Right kidney (tissue), 1 donor: ENCODE results near the gene AGAP1.

ENCODE experiments used
- DNase-seq: peaks from one replicate; pipeline ENCODE4 v3.0.0-alpha.2; 2016

Gene AGAP1

DNA sequence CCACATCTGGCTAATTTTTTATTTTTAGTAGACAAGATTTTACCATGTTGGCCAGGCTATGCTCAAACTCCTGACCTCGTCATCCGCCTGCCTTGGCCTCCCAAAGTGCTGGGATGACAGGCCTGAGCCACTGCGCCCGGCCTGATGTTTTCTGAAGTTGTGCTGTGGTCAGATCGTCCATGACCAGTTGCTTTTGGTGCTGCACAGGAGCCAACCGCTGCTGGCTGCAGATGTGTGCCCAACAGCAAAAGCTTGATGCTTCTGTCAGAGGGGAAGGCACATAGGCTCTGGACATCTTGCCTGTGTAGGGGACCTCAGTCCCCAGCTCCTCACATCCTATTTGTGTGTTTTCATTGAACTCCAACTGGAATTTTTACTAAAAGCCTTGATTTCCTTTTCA lies 218.3 kb downstream of the AGAP1 start:
- DNase-seq, result no peak

DNA sequence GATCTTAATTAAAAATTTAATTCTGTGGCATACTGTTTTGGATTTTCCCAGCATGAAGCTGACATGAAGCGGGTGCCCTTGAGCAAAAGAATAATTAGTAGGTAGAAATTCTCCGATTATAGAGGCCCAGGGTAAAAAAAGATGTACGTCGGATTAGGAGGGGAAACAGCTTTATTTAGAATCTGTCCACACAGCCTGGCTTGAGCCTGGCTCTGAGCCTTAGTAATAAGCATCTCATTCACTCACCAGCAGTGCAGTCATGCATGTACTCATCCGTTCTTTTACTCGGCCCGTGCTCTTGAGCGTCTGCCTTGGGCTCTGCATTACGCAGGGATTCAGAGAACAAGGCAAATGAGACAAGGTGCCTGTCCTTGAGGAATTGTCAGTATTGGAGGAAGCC lies 219.3 kb downstream of the AGAP1 start:
- no peak for DNase-seq

DNA sequence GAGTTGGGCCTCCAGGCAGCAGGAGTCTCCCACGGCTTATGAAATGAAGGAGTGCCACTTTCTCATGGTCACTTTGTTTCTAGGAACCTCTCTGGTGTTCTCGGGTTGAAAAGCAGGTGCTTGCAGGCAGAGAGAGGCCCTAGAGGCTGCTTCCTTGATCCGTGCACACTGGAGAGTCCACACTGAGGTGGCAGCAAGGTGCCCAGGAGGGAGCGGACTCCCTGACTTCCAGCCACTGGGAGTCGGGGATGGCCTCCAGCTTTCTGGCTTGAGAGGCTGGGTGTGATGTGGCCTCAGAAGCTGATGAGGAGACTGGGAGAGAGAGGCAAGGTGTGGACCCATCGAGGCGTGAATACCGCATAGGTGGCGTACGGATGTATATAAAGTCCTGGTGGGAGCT lies 221.8 kb downstream of the AGAP1 start:
- no peak for DNase-seq

DNA sequence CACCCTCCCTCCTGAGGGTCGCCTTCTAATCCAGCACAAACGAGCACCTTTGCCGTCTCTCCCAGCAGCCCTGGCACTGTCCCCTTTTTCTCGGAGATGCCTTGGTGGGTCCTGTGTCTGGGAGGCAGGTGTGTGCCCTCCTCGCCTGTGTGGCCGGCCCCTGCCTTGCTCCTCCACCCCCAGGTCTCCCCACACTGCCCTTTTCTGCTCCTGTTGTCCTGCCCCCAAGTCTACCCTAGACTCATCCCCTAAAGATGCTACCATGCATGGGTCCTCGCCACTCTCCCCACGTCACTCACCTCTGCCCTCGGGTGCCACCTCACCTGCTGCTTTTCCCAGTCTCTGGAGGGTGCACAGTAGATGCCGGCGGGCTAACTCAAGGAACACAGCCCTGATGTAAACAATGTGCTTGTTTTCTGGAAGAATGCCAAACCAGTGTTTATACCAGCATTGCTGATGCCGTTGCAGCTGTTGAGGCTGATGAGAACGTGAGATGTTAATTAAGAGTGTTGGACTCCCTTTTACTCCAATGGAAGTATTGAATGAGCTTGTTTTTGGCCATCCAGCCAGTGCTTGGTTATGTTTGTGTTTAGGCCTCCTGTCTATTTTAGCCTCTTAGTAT lies 223.1 kb downstream of the AGAP1 start:
- DNase-seq, result no peak

DNA sequence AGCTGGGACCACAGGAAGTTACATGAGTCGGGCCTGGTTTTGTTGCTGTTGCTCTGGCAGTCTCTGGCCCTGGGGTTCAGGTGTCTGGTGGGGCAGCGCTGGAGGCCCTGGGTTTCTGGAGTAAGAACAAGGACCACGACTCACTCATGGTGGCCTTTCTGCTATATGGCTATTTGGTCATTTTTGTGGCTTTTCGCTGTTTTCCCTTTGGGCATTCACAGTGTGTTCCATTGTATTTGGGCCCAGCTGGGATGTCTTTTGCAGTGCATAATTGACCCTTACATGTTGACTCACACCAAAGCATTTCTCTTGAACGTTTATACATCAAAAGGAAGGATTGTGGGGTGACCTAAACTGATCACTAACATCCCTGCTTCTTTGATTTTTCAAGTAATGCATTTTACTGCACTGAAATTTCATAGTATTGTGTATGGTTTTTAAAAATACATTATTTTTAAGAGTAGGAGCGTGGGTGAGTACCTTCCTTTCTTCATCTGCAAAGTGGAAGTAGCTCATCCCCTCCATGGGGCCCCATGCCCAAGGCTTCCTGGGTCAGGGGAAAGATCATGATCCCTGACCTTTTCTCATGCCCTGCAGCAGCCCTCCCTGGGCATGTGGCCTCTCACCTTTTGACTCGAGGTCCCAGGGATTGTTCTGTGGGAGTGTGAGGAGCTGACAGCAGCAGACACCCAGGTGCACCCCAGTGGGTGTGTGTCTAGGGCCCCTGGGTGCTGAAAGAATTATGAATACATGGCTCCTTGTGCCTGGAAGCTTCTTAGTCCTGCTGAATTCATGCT lies 225.5 kb downstream of the AGAP1 start:
- no peak for DNase-seq

DNA sequence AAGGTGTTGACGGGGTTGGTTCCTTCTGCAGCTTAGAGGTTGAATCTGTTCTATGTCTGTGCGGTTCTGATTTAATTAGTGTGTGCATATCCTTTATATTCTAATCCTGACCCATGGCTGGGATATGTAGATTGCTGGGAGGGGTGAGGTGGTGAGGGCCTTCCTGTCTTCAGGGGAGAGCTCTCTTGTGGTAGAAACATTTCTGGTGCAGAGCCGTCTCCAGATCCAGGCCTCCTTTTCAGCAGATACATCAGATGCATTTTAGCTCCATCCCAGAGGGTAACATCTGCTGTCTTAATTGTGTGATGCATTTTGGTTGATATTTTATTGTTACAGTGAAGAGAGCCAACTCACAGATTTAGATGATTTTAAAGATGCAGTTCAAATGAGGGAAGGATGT lies 227.8 kb downstream of the AGAP1 start:
- DNase-seq, result no peak

DNA sequence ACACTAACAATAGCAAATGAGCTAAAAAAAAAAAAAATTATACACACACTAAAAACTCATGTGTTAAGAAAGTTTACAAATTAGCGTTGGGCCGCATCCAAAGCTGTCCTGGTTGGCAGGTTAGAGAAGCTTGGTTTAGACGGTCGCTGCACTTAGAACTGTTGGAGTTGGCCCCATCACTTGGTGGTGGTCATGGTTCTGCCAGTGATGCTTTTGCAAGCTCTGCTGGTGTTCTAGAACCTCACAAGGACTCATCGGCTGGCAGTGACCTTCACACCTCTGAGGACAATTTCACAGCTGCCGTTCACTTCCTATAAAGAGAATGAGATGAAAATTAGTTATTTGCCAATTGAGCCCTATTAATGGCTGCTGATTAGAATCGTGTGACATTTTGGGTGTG lies 229.0 kb downstream of the AGAP1 start:
- DNase-seq, result no peak

DNA sequence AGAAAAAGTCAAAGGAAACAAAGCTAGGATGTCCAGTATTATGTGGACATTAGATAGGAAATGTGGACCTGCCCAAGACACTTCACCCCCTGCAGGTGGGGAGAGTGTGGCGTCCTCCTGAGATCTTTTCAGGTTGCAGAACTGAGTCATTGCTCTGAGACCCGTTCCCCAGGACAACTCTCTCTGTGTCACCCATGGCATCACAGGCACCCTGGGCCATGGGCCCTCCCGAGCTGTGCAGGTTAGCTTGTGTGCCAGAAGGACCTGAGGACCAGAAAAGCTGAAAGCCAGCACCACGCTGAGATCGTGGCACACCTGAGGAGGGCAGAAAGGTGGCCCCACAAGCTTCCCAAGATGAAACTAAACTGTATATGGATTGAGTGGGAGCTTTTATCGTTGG lies 229.5 kb downstream of the AGAP1 start:
- DNase-seq, result no peak

DNA sequence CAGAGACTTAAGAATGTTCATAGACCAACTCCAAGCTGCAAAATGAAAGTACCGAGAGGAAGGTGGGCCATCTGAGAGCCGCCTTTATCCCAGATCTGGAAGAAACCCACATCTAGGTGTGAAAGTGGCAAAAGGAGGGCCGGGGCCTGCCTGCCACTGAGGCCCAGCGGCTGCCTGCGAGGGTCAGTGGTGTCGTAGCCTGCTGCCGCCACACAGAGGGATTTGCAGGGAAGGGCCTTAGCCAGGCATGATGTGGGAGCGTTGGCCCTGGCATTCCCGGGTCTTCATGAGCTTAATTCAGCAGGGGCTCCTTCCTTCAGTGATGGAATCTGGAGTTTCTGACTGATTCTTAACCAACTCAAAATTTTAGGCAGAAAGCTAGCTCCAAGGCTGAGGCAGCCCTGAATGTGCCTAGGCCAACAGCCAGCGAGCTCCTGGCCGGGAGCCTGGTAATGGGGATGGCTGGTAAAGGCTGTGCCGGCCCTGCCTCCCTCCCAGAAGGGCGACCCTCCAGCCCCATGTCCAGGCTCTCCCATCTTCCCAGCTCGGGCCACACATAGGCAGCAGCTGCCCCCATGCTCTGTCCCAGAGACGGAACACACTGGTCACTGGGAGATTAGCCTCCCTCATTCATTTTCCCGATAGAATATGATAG lies 230.1 kb downstream of the AGAP1 start:
- DNase-seq, result no peak

DNA sequence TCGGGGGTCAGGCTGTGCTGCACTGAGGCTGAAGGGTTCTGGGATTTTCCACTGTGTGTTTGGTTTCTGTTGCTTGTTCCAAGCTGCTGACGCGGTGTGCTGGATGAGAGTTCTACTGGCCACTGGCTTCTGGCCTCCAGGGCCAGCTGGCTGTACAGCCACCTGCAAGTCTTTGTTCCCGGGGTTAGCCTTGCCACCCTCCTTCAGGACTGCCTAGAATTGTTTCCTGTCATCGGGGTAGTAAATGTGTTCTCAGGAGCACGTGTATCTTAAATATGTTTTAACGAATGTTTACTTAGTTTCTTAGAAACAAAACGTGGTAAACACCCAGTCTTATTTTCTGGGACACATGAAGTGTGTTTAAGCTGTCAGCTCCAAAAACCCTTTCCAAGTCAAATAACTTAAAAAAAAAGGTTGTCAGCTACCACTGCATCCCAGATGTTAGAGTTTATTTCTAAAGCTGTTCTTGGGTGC lies 231.2 kb downstream of the AGAP1 start:
- DNase-seq, result no peak

DNA sequence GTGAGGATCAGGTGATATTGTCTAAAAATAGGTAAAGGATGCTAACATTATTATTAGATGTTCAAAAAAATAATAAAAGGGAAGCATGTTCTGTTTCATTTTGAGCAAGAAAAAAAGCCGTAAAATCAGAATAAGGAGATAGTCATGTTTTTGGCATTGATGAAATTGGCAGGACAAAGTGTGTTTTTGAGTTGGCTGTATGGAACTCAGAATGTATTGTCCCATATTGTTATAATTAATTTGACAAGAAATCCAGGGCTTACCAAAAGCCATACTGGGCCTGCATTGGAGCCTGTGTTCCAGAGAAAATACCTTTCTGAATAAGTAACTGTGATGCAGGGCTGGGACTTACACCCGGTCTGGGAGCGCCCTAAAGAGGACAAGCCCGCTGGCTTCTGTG lies 232.0 kb downstream of the AGAP1 start:
- no peak for DNase-seq

DNA sequence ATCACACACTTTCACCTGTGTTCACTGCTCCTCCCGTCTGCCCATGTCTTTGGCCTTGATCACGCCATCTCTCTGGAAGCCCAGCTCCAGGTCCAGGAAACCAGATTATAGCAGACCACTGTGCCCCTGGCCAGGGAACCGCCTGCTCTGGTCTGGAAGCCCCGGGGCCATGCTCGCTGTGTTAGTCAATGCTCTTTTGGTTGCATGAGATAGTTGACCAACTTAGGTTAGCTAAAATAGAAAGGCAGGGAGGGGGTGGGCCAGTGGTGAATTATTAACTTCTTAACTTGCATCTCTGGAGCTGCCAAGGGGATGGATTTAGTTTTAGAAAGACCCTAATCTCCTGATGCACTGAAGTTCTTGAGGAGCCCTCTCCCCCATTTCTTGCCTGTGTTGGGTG lies 232.7 kb downstream of the AGAP1 start:
- no peak for DNase-seq

DNA sequence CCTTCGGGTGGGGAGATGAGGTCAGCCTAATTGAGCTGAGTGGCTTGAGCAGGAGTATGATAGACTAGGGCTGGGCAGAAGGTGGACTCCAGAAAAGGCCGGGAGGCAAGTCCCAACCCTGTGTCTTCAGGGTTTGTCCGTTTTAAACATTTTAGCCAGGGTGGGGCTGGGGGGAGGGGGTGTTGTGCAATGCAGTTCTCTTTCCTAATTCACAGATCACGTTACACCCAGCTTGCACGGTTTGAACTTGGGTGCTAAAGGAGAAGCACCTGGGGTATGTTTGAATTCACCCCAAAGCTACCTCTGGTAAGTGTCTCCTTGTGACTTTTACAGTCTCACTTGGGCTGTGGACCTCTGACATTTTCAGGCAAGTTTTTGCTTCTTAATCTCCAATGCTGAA lies 233.3 kb downstream of the AGAP1 start:
- DNase-seq, result no peak

DNA sequence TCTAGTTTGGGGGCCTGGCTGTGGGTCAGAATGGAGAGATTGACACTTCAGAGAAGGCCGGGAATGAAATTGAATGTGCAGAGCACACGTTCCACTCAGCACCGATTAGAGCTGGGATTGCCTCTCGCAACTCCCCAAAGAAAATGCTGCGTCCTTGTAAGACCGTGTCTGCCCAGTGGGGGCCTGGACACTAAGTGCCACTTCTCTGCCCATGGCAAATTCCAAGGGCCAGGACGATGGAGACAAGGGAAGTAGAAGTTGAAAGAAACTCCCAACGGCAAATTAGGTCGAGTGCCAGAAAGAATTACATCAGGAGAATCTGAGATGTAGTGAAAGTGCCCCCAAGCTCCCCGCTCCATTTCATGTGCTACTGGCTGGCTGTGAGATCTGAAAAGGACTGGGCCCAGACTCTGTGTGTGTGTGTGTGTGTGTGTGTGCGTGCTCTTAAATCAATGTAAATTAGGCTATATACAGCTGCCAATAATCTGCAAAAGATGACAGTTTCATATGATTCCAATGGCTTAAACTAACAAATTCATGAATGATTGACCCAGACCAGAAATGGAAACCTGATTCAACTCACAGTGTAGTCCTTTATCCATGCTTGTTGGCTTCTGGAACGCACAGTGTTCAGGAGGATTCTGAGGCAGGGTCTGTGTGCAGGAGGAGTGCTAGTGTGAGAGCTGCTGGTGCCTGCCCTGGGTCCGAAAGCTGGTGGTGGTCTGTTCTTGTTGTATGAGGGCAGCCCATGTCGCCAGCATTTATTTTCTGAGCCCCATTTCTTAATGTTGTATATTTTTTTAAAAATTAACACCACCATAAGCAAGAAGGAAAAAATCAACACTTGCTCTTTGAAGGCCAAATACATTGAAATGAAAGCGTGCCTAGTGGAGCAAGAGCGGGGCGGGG lies 234.3 kb downstream of the AGAP1 start:
- DNase-seq, result no peak

DNA sequence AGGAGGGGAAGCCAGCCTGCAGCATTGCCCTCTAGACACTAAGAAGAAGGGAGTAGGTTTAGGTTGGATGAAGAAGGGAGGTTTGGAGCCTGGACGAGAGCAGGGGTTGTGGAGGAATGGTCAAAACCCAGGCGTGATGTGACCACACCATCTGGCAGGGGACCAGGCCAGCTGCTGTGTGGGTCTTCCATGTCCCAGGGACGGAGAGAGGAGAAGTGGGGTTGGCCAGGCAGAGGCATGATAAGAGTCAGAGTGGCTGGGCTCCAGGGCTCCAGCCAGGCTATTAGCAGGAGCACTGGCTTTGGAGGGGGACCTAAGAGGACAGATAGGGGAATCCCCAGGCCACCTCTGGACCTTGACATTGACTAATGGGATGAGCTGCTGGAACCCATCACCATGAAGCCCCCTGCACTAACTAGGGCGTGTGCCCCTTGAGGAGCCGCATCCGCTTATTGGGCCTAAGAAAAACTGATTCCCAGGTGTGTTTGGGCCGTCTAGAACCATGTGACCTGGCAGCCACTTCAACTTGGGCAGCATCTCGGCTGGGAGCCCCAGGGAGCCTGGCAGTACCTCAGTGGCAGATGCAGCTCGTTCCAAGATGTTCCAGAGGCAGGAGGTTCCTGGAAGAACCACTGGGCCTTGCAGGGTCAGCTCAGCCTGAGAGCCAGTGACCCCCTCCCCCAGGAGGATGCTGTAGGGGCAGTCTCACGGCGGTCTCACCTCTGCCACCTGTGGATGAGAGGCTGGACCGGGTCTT lies 235.1 kb downstream of the AGAP1 start:
- DNase-seq, result no peak

DNA sequence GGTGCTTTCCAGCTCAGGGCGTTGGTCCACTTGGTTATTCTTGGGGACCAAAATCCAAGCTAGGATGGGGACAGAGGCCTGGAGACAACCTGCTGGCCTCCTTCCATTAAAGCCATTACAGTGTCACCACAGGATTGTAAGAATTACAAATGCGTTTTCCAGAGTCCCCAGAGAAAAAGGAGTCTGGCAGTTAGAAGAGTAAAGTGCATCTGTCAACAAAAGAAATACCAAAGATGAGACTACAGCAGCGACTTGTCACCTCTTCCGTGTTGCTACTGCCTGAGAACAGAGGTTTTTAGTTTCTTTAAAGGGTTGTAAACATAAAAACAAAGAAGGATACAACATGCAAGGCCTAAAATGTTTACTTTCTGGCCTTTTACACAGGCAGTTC lies 235.7 kb downstream of the AGAP1 start:
- no peak for DNase-seq

DNA sequence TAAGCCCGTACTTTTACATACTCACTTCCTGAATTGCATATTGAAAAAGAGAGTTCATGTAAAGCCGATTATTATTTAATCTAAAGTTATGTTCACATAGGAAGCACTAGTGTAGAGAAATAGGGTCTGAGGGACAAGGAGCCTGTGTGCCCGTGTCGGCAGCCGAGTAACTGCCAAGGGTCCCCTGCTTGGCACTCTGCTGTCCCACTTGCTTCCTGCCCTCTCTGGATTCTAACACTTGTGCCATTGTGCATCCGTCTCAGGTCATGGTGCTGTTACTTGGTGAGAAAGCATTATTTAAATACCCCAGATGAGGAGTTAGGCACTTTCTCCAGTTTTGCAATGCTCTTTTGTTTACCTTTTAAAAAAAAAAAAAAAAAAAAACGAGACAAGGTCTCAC lies 236.3 kb downstream of the AGAP1 start:
- no peak for DNase-seq

DNA sequence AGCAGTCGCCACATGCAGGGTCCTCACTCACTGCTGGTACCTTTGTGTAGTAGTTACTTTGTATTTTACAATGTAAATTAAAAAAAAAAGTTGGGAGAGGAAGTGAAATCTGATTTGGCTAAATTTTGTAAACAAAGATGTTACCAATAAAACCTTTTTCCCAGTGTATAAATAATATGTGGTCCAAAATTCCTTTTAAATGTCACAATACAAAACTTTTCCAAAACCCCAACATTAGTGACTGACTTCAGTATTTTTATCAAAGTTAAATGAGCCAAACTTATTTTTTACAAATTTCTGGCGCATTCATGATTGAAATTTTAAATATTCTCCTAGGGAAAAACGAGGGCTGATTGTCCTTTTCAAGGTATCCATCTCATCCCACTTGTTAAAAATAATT lies 239.9 kb downstream of the AGAP1 start:
- DNase-seq, result no peak

DNA sequence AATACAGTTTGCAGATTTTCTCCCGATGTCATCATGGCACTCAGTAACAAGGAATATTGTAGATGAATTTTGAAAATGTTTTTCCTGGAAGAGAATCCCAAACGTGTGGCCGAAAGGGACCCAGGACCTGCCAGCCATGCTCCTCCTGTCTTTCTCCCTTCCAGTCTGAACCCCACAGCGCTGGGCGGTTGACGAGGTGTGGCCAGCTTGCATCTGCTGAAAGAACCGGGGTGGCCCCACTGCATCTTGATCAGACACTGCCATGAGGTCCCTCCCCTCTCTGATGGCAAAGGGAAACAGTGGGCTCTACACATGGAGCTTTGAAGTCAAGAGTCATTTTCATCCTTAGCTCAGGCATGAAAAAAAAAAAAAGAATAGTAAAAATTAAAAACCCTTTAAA lies 240.3 kb downstream of the AGAP1 start:
- DNase-seq, result no peak

DNA sequence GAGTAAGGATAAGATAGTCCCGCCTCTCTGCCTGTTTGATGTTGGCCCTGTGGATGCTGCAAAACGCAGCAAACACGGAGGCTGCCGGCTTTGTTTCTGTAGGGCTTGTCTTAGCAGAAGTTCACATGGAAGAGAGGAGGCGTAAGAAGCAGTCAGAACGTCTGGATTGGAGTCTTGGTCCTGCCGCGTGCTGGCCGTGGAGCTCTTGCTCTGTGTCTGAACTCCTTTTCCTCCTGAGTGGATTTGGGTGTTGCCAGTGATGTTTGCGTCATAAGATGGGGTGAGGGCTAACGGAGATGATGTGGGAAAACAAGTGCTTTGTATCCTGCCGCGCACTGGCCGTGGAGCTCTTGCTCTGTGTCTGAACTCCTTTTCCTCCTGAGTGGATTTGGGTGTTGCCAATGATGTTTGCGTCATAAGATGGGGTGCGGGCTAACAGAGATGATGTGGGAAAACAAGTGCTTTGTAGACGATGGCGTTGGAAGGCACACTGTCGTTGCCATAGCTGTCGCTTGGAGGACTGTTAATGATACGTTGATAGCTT lies 240.9 kb downstream of the AGAP1 start:
- no peak for DNase-seq

DNA sequence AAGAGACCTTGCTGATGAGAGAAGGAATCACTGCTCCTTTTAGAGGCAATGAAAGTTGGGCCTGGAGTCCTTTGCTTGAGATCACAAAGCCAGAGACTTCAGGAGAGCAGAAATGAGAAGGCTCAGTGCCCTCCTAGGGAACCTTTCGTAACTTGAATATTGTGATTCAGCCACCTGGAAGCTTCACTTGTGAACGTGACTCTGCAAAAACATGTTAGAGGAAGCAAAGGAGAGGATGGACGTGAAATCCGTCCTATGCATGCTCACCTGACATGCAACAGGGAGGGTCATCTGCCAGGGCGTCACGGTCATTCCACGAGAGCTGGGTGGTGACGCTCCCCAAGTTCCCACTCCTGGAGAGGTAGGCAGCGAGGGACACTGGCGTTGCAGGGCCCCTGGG lies 243.6 kb downstream of the AGAP1 start:
- DNase-seq, result no peak

DNA sequence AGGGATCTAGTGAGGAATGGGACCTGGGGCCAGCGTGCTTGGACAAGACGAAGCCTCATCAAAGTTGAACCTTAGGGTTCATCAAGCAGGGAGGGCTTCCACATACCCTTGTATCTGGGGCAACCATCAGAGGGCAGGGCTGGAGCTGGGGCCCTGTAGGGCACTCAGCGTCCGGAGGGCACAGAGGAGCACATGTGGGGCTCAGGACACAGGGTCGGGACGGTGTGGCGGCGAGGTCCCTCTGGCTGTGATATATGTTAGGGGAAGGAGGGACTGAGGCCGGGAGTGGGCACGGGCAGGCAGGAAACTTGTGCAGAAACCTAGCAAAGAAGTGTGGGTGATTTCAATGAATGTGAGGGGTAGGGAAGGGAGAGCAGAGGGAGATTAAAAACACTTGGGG lies 244.0 kb downstream of the AGAP1 start:
- no peak for DNase-seq
